NCI-H748 (cell line): ENCODE results near the gene PPP1R13B.

Experiments used
- DNase-seq: peaks from one replicate; lab custom pipeline; 2025; ENCODE audit not compliant: unreplicated experiment; lab: John Stamatoyannopoulos, UW

Gene PPP1R13B

GRCh38 chr14:103688906-103689902, 158.2 kb downstream of the PPP1R13B start:
- no peak for DNase-seq

GRCh38 chr14:103688441-103688840, 158.9 kb downstream of the PPP1R13B start:
- no peak for DNase-seq

GRCh38 chr14:103687712-103688111, 159.7 kb downstream of the PPP1R13B start:
- no peak for DNase-seq

GRCh38 chr14:103686831-103687485, 160.4 kb downstream of the PPP1R13B start:
- DNase-seq, result no peak

- no peak for DNase-seq
These were observed 161.8 kb downstream of the PPP1R13B start for GRCh38 chr14:103685276-103686211.

- no peak for DNase-seq
These were observed 162.5 kb downstream of the PPP1R13B start for GRCh38 chr14:103684871-103685270.

- no peak for DNase-seq
These were observed 162.9 kb downstream of the PPP1R13B start for GRCh38 chr14:103684471-103684870.
